A549 (cell line): ENCODE data around the gene BABAM2. TPM values are rescaled to one million over a fixed set of nuclear protein-coding genes. Genes with fewer than 3 reads are reported as not detected.

Source experiments
- ATAC-seq, 2 experiments: fragments of 200-7000 bp in 1 of 2; fragments of >200 bp in 1 of 2; cut with Nextera tagmentation in 1 of 2; cut with Tn5 transposase in 1 of 2; 3 replicates each; pipeline versions ENCODE4 v1.8.0 to v1.9.1; 2018 to 2020; ENCODE audit warnings: mild to moderate bottlenecking in 1 of 2, moderate library complexity in 1 of 2
- CTCF ChIA-PET: fragments of 300-600 bp; sonication (Branson Sonifier 250); formaldehyde crosslinking; extraction: SDS; loops from one replicate; lab custom pipeline; 2021; ENCODE audit warnings: antibody characterized with exemption, inconsistent platforms; lab: Yijun Ruan, JAX
- POLR2A ChIA-PET: fragments of 350-600 bp; formaldehyde crosslinking; extraction: SDS; loops from one replicate; lab custom pipeline; 2021; ENCODE audit warnings: antibody characterized with exemption, inconsistent platforms; lab: Yijun Ruan, JAX
- DNase-seq, 2 experiments: peaks; one replicate each; pipeline versions ENCODE4 v3.0.0 to v3.0.0-alpha.2; 2011 to 2016; ENCODE audit warnings: low read depth in 1 of 2, low spot score in 1 of 2
- FAIRE-seq: peaks from 2 replicates; lab custom pipeline; 2011; peaks lifted over from hg19 to GRCh38; lab: Jason Lieb, UNC
- H3K27ac ChIP-seq, 2 experiments: fragments of >200 bp; sonication (Bioruptor Twin); formaldehyde crosslinking; 3 replicates each; pipeline ENCODE4 v1.5.1; 2016 to 2017
- H3K4me1 ChIP-seq: fragments of >200 bp; sonication (Bioruptor Twin); formaldehyde crosslinking; 3 replicates; pipeline ENCODE4 v1.6.1; 2016
- H3K4me2 ChIP-seq: fragments of >200 bp; sonication (Bioruptor Twin); formaldehyde crosslinking; 3 replicates; pipeline ENCODE4 v1.6.1; 2016
- H3K4me3 ChIP-seq: fragments of >200 bp; sonication (Bioruptor Twin); formaldehyde crosslinking; 3 replicates; pipeline ENCODE4 v1.5.1; 2016
- H3K9me3 ChIP-seq: fragments of >200 bp; sonication (Bioruptor Twin); formaldehyde crosslinking; 3 replicates; pipeline ENCODE4 v1.6.1; 2016
- BCL3 ChIP-seq: fragments of >200 bp; sonication (Bioruptor Twin); formaldehyde crosslinking; IDR thresholded peaks from 3 replicates; pipeline ENCODE4 v1.6.1; 2016
- CBX2 ChIP-seq: fragments of 200-600 bp; sonication (generic); IDR thresholded peaks from 2 replicates; pipeline ENCODE4 v1.6.1; 2016; ENCODE audit warnings: low read depth, mild to moderate bottlenecking, borderline replicate concordance
- EHMT2 ChIP-seq: fragments of 200-600 bp; sonication (generic); IDR thresholded peaks from 2 replicates; pipeline ENCODE4 v1.6.1; 2016; ENCODE audit warnings: antibody characterized with exemption, low read depth, mild to moderate bottlenecking, moderate library complexity
- FOSL2 ChIP-seq, 2 experiments: fragments of 450-650 bp in 1 of 2; fragments of >200 bp in 1 of 2; sonication (Bioruptor Twin) in 1 of 2; formaldehyde crosslinking; IDR thresholded peaks; 2 replicates each; pipeline versions ENCODE4 v1.5.0 to v1.6.1; 2016 to 2020; ENCODE audit warnings: mild to moderate bottlenecking in 1 of 2, moderate library complexity in 1 of 2
- GATA3 ChIP-seq: IDR thresholded peaks from 2 replicates; pipeline ENCODE4 v1.6.1; 2012; ENCODE audit warnings: borderline replicate concordance
- HDAC2 ChIP-seq: fragments of 200-600 bp; sonication (generic); IDR thresholded peaks from 2 replicates; pipeline ENCODE4 v1.6.1; 2016
- HOXB13 ChIP-seq: fragments of 250-450 bp; sonication (Bioruptor Pico); IDR thresholded peaks from 2 replicates; pipeline ENCODE4 v1.5.0; 2020; ENCODE audit warnings: low read depth, mild to moderate bottlenecking, moderate library complexity
- MAFK ChIP-seq: fragments of 450-650 bp; IDR thresholded peaks from 2 replicates; pipeline ENCODE4 v1.6.1; 2014; ENCODE audit not compliant: partially characterized antibody
- MAX ChIP-seq: IDR thresholded peaks from 2 replicates; pipeline ENCODE4 v1.6.1; 2012
- MYC ChIP-seq: IDR thresholded peaks from 2 replicates; pipeline ENCODE4 v1.6.1; 2012; ENCODE audit warnings: mild to moderate bottlenecking, inconsistent platforms, low read length, improper control_type of control experiment, borderline replicate concordance
- NR3C1 ChIP-seq: fragments of >200 bp; sonication (Bioruptor Twin); formaldehyde crosslinking; IDR thresholded peaks from 3 replicates; pipeline ENCODE4 v1.6.1; 2017
- POLR2A ChIP-seq: IDR thresholded peaks from 2 replicates; pipeline ENCODE4 v1.6.1; 2012; ENCODE audit warnings: mild to moderate bottlenecking, low read length
- POLR2AphosphoS2 ChIP-seq: conservative IDR thresholded peaks from 2 replicates; pipeline ENCODE4 v1.6.1; 2012; ENCODE audit warnings: low read length, improper control_type of control experiment, inconsistent platforms
- RAD21 ChIP-seq, 2 experiments: fragments of >200 bp in 1 of 2; sonication (Bioruptor Twin) in 1 of 2; formaldehyde crosslinking in 1 of 2; IDR thresholded peaks in 1 of 2; conservative IDR thresholded peaks in 1 of 2; 2 replicates in 1 of 2; 3 replicates in 1 of 2; pipeline ENCODE4 v1.6.1; 2012 to 2018; ENCODE audit warnings: inconsistent platforms in 1 of 2
- RFX5 ChIP-seq: fragments of 450-650 bp; IDR thresholded peaks from 2 replicates; pipeline ENCODE4 v1.7.1; 2014; ENCODE audit warnings: antibody characterized with exemption, mild to moderate bottlenecking, moderate library complexity
- RNF2 ChIP-seq: fragments of 200-600 bp; sonication (generic); IDR thresholded peaks from 2 replicates; pipeline ENCODE4 v1.6.1; 2016; ENCODE audit warnings: low read depth, mild to moderate bottlenecking, antibody characterized with exemption, moderate library complexity, borderline replicate concordance
- SMC3 ChIP-seq: fragments of >200 bp; sonication (Bioruptor Twin); formaldehyde crosslinking; IDR thresholded peaks from 3 replicates; pipeline ENCODE4 v1.6.1; 2018; ENCODE audit warnings: inconsistent platforms
- SREBF2 ChIP-seq: fragments of 450-650 bp; IDR thresholded peaks from 2 replicates; pipeline ENCODE4 v1.6.1; 2014; ENCODE audit warnings: mild to moderate bottlenecking, moderate library complexity
- WGBS: methylation state at CpG from one replicate; pipeline ENCODE4 v1.1.6; 2017; ENCODE audit errors: missing lambda C conversion rate; 5-methylcytosine and 5-hydroxymethylcytosine counted together
- polyA plus RNA-seq, 4 experiments: library from polyadenylated mRNA; depleted of rRNA in 3 of 4; stranded (reverse); fragments of >200 nt; fragmentation: RNase III in 1 of 4; extraction: RNeasy Plus Mini Kit Qiagen cat#74134 plus additional on column Dnase treatment in 1 of 4; gene quantifications; 2 replicates in 3 of 4; 3 replicates in 1 of 4; pipeline ENCODE4 v1.2.3, GENCODE V29; 2011 to 2017
- TF ChIP-seq, protein P1 (sequence below): fragments of >200 bp; sonication (Bioruptor Twin); formaldehyde crosslinking; IDR thresholded peaks from 3 replicates; pipeline ENCODE4 v1.5.1; 2016
- TF ChIP-seq, protein P2 (sequence below): fragments of >200 bp; sonication (Bioruptor Twin); formaldehyde crosslinking; IDR thresholded peaks from 2 replicates; pipeline ENCODE4 v1.6.1; 2016

BABAM2 gene
- polyA plus RNA-seq, 2 of the 4 experiments (the other 2 are of a cell fraction) = 53.7 to 78.4 TPM

GRCh38 chr2:28325567-28326468 lies 435.3 kb downstream of the BABAM2 start:
- DNase-seq = no peak
- CTCF ChIA-PET = interaction anchor here (0.9 to 1.9 kb wide), 5 partner anchors 11 to 53 kb away, joined by 3 to 4 read pairs (median 3); no protein-coding TSS in a partner anchor
- no peak overlapping the region for H3K4me2 ChIP-seq
- no peak overlapping the region for H3K4me3 ChIP-seq
- H3K9me3 ChIP-seq = no peaks in the 10 kb centered on the region
- H3K27ac ChIP-seq = peak overlapping the region in 1 of 2 experiments; percentile 73; a peak in 3 of 6 replicates
- ATAC-seq = peak; percentile 36 to 45; a peak in 3 of 6 replicates
- H3K4me1 ChIP-seq = peaks cover 11% of the 10 kb centered on the region; the same call in 2 of the 3 replicates
- no peak for FAIRE-seq
- WGBS = 70% methylated on average over 10 of the region's 10 CpGs
- POLR2A ChIA-PET = no interaction called here
- no peak for TF ChIP-seq RFX5
- no peak for TF ChIP-seq GATA3
- TF ChIP-seq MAX = peak; percentile 40; the same call in 1 of the 2 replicates
- no peak for TF ChIP-seq FOSL2 (IDR thresholded peaks at IDR 0.05)
- TF ChIP-seq FOSL2 (CRISPR knock-in tag; IDR thresholded peaks at IDR 0.05) = peak; percentile 64
- TF ChIP-seq, all 56 proteins: peak for 2

GRCh38 chr2:28326469-28326805 lies 435.9 kb downstream of the BABAM2 start:
- ATAC-seq (no peak), FAIRE-seq (no peak), DNase-seq (no peak)
- peak overlapping the region in 1 of 2 experiments; percentile 73; a peak in 3 of 6 replicates for H3K27ac ChIP-seq
- ChIA-PET POLR2A (no interaction called here), CTCF (interaction anchor here (0.8 to 1.9 kb wide), 5 partner anchors 14 to 643 kb away, joined by 3 to 4 read pairs (median 3); no protein-coding TSS in a partner anchor)
- peaks cover 11% of the 10 kb centered on the region; the same call in 2 of the 3 replicates for H3K4me1 ChIP-seq
- no peak for TF ChIP-seq BCL3
- no peak for TF ChIP-seq MAX
- TF ChIP-seq CBX2 = no peak
- no peak for TF ChIP-seq SREBF2
- no peak for TF ChIP-seq EHMT2
- no peak for TF ChIP-seq RAD21 (conservative IDR thresholded peaks at IDR 0.05 in 1 of 2, IDR thresholded peaks at IDR 0.05 in 1 of 2)
- TF ChIP-seq HOXB13 = no peak
- no peak for TF ChIP-seq POLR2AphosphoS2
- TF ChIP-seq, protein P1, sequence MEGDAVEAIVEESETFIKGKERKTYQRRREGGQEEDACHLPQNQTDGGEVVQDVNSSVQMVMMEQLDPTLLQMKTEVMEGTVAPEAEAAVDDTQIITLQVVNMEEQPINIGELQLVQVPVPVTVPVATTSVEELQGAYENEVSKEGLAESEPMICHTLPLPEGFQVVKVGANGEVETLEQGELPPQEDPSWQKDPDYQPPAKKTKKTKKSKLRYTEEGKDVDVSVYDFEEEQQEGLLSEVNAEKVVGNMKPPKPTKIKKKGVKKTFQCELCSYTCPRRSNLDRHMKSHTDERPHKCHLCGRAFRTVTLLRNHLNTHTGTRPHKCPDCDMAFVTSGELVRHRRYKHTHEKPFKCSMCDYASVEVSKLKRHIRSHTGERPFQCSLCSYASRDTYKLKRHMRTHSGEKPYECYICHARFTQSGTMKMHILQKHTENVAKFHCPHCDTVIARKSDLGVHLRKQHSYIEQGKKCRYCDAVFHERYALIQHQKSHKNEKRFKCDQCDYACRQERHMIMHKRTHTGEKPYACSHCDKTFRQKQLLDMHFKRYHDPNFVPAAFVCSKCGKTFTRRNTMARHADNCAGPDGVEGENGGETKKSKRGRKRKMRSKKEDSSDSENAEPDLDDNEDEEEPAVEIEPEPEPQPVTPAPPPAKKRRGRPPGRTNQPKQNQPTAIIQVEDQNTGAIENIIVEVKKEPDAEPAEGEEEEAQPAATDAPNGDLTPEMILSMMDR = no peak
- TF ChIP-seq, protein P2, sequence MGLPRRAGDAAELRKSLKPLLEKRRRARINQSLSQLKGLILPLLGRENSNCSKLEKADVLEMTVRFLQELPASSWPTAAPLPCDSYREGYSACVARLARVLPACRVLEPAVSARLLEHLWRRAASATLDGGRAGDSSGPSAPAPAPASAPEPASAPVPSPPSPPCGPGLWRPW = no peak
- TF ChIP-seq NR3C1 = no peak
- no peak for TF ChIP-seq MAFK
- no peak for TF ChIP-seq POLR2A
- TF ChIP-seq RNF2 = no peak
- no peak for TF ChIP-seq MYC
- no peak for TF ChIP-seq SMC3
- TF ChIP-seq HDAC2 = no peak
- 87% methylated on average over 4 of the region's 4 CpGs for WGBS
- H3K4me2 ChIP-seq = no peak overlapping the region
- no peaks in the 10 kb centered on the region for H3K9me3 ChIP-seq
- H3K4me3 ChIP-seq = no peak overlapping the region
